ENCODE results near the gene DIRAS2.

- TF ChIP-seq, protein P1, sequence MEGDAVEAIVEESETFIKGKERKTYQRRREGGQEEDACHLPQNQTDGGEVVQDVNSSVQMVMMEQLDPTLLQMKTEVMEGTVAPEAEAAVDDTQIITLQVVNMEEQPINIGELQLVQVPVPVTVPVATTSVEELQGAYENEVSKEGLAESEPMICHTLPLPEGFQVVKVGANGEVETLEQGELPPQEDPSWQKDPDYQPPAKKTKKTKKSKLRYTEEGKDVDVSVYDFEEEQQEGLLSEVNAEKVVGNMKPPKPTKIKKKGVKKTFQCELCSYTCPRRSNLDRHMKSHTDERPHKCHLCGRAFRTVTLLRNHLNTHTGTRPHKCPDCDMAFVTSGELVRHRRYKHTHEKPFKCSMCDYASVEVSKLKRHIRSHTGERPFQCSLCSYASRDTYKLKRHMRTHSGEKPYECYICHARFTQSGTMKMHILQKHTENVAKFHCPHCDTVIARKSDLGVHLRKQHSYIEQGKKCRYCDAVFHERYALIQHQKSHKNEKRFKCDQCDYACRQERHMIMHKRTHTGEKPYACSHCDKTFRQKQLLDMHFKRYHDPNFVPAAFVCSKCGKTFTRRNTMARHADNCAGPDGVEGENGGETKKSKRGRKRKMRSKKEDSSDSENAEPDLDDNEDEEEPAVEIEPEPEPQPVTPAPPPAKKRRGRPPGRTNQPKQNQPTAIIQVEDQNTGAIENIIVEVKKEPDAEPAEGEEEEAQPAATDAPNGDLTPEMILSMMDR (IDR thresholded peaks at IDR 0.05) = no peak
- no peak for TF ChIP-seq POLR2A (IDR thresholded peaks at IDR 0.05)
Observed at GRCh38 chr9:90613502-90613901, 29.1 kb downstream of the DIRAS2 start.

Data from Peyer's patch (tissue), 4 donors.